ENCODE measurements around the gene BMAL1.
"Not testable (repeated sequence)": the region's sequence is repeated elsewhere in the genome, so short reads cannot be mapped to it uniquely, and the experiment has no call there.

BMAL1 gene

GRCh38 chr11:13249992-13250391 is 27.6 kb upstream of the BMAL1 start:
- in situ Hi-C loops (cut with MboI; ENCODE audit: low pct_unique_long_range_greater_than_20kb, low sequenced_read_pairs, unreplicated experiment): loop anchor here (25.0 kb wide), 1 partner anchor 87 kb away; no protein-coding TSS in a partner anchor
- TF ChIP-seq CTCF (IDR thresholded peaks at IDR 0.05; ENCODE audit: extremely low read depth, insufficient read depth, missing control alignments): peak; percentile 21
- DNase-seq (ENCODE audit: low spot score): no peak

- TF ChIP-seq CTCF (IDR thresholded peaks at IDR 0.05; ENCODE audit: extremely low read depth, insufficient read depth, missing control alignments): no peak
- DNase-seq (ENCODE audit: low spot score): no peak
- in situ Hi-C loops (cut with MboI; ENCODE audit: low pct_unique_long_range_greater_than_20kb, low sequenced_read_pairs, unreplicated experiment): no loop called here
Observed at GRCh38 chr11:13251966-13252365, 25.6 kb upstream of the BMAL1 start.

GRCh38 chr11:13252438-13252837 is 25.2 kb upstream of the BMAL1 start:
- no peak for TF ChIP-seq CTCF (IDR thresholded peaks at IDR 0.05; ENCODE audit: extremely low read depth, insufficient read depth, missing control alignments)
- DNase-seq (ENCODE audit: low spot score): no peak
- in situ Hi-C loops (cut with MboI; ENCODE audit: low pct_unique_long_range_greater_than_20kb, low sequenced_read_pairs, unreplicated experiment): no loop called here

GRCh38 chr11:13256216-13256615 is 21.4 kb upstream of the BMAL1 start:
- no peak for TF ChIP-seq CTCF (IDR thresholded peaks at IDR 0.05; ENCODE audit: extremely low read depth, insufficient read depth, missing control alignments)
- in situ Hi-C loops (cut with MboI; ENCODE audit: low pct_unique_long_range_greater_than_20kb, low sequenced_read_pairs, unreplicated experiment): no loop called here
- DNase-seq (ENCODE audit: low spot score): no peak

GRCh38 chr11:13258061-13258460 is 19.5 kb upstream of the BMAL1 start:
- DNase-seq (ENCODE audit: low spot score); in situ Hi-C loops (cut with MboI; ENCODE audit: low pct_unique_long_range_greater_than_20kb, low sequenced_read_pairs, unreplicated experiment): not testable (repeated sequence)

GRCh38 chr11:13258855-13259254 is 18.7 kb upstream of the BMAL1 start:
- in situ Hi-C loops (cut with MboI; ENCODE audit: low pct_unique_long_range_greater_than_20kb, low sequenced_read_pairs, unreplicated experiment): no loop called here
- no peak for TF ChIP-seq CTCF (IDR thresholded peaks at IDR 0.05; ENCODE audit: extremely low read depth, insufficient read depth, missing control alignments)
- no peak for DNase-seq (ENCODE audit: low spot score)

GRCh38 chr11:13259374-13259773 is 18.2 kb upstream of the BMAL1 start:
- TF ChIP-seq CTCF (IDR thresholded peaks at IDR 0.05; ENCODE audit: extremely low read depth, insufficient read depth, missing control alignments): no peak
- in situ Hi-C loops (cut with MboI; ENCODE audit: low pct_unique_long_range_greater_than_20kb, low sequenced_read_pairs, unreplicated experiment): no loop called here
- DNase-seq (ENCODE audit: low spot score): no peak
